HepG2 (cell line): ENCODE measurements around the gene ZFAND6. TPM values are rescaled to one million over a fixed set of nuclear protein-coding genes. Genes with fewer than 3 reads are reported as not detected.

ENCODE experiments used
- ATAC-seq: fragments of 200-7000 bp; cut with Tn5 transposase; 3 replicates; pipeline ENCODE4 v1.9.1; 2020; ENCODE audit warnings: mild to moderate bottlenecking, moderate library complexity
- BruUV-seq: library from RNA; stranded (reverse); fragments of 400-500 nt; replicated peaks from 2 replicates; lab custom pipeline; 2021; lab: Mats Ljungman, UMichigan
- CTCF ChIA-PET: fragments of 300-600 bp; formaldehyde crosslinking; extraction: SDS; loops from one replicate; lab custom pipeline; 2021; ENCODE audit warnings: low total read pairs, inconsistent platforms, low intra/inter-chr PET ratio; lab: Yijun Ruan, JAX
- POLR2A ChIA-PET: fragments of 350-600 bp; sonication (Branson Sonifier 250); formaldehyde crosslinking; loops from one replicate; lab custom pipeline; 2020; ENCODE audit warnings: antibody characterized with exemption, inconsistent platforms; lab: Yijun Ruan, JAX
- DNase-seq: peaks from one replicate; pipeline ENCODE4 v3.0.0-alpha.2; 2015; ENCODE audit warnings: low spot score
- FAIRE-seq: peaks from 3 replicates; lab custom pipeline; 2011; peaks lifted over from hg19 to GRCh38; lab: Jason Lieb, UNC
- H2AFZ ChIP-seq: one replicate; pipeline ENCODE4 v1.6.1; 2011; ENCODE audit warnings: low read length, inconsistent platforms
- H3K27ac ChIP-seq: fragments of 300-600 bp; 3 replicates; pipeline ENCODE4 v1.8.0; 2011; ENCODE audit warnings: mixed run types, mild to moderate bottlenecking, mixed read lengths, low read length, inconsistent platforms; ENCODE audit not compliant: insufficient read depth; ENCODE audit errors: extremely low read length
- H3K27me3 ChIP-seq, 2 experiments: fragments of 200-600 bp in 1 of 2; 2 replicates in 1 of 2; 3 replicates in 1 of 2; pipeline versions ENCODE4 v1.6.0 to v1.8.0; 2011; ENCODE audit warnings: low read length in 2 of 2, mild to moderate bottlenecking in 2 of 2, moderate library complexity in 2 of 2, inconsistent platforms in 1 of 2; ENCODE audit not compliant: insufficient read depth in 2 of 2, control insufficient read depth in 1 of 2
- H3K36me3 ChIP-seq, 2 experiments: fragments of 200-600 bp in 1 of 2; replicated peaks in 1 of 2; 2 replicates in 1 of 2; 3 replicates in 1 of 2; pipeline versions ENCODE4 v1.5.1 to v1.8.0; 2011; ENCODE audit warnings: low read length in 2 of 2, inconsistent platforms in 1 of 2; ENCODE audit not compliant: insufficient read depth in 2 of 2, control insufficient read depth in 1 of 2
- H3K4me1 ChIP-seq: 2 replicates; pipeline ENCODE4 v1.5.1; 2012; ENCODE audit warnings: low read length, inconsistent platforms; ENCODE audit not compliant: insufficient read depth
- H3K4me2 ChIP-seq: 2 replicates; pipeline ENCODE4 v1.6.0; 2011; ENCODE audit warnings: low read depth, low read length, inconsistent platforms
- H3K4me3 ChIP-seq, 3 experiments: fragments of 200-600 bp in 1 of 3; sonication (generic), shearing (Covaris generic) in 1 of 3; replicated peaks in 1 of 3; 2 replicates each; pipeline ENCODE4 v1.5.1; 2011 to 2016; ENCODE audit warnings: low read length in 3 of 3, inconsistent platforms in 2 of 3, low read depth in 2 of 3, mild to moderate bottlenecking in 2 of 3, control low read depth in 1 of 3, mixed read lengths in 1 of 3; ENCODE audit not compliant: insufficient read depth in 1 of 3
- H3K79me2 ChIP-seq: one replicate; pipeline ENCODE4 v1.6.1; 2011; ENCODE audit warnings: low read length, inconsistent platforms; ENCODE audit not compliant: insufficient read depth
- H3K9ac ChIP-seq: 2 replicates; pipeline ENCODE4 v1.6.0; 2011; ENCODE audit warnings: mild to moderate bottlenecking, low read depth, low read length, inconsistent platforms; ENCODE audit not compliant: insufficient read depth
- H3K9me3 ChIP-seq: 2 replicates; pipeline ENCODE4 v1.5.1; 2012; ENCODE audit warnings: mild to moderate bottlenecking, low read length
- H4K20me1 ChIP-seq: 2 replicates; pipeline ENCODE4 v1.6.0; 2011; ENCODE audit warnings: inconsistent platforms, mild to moderate bottlenecking, low read length, moderate library complexity; ENCODE audit not compliant: insufficient read depth
- BORCS8-MEF2B ChIP-seq: sonication (generic); formaldehyde crosslinking; IDR thresholded peaks from 2 replicates; pipeline ENCODE4 v1.8.0; 2022; ENCODE audit warnings: mild to moderate bottlenecking, missing genetic modification reagents
- DPF2 ChIP-seq: sonication (generic); formaldehyde crosslinking; IDR thresholded peaks from 2 replicates; pipeline ENCODE4 v1.4.0; 2020; ENCODE audit warnings: mild to moderate bottlenecking, low read depth, missing genetic modification reagents, borderline replicate concordance
- HDAC2 ChIP-seq: sonication (generic); formaldehyde crosslinking; IDR thresholded peaks from 2 replicates; pipeline ENCODE4 v1.4.0; 2020; ENCODE audit warnings: missing genetic modification reagents
- KMT2A ChIP-seq: sonication (generic); formaldehyde crosslinking; IDR thresholded peaks from 2 replicates; pipeline ENCODE4 v1.4.0; 2020; ENCODE audit warnings: missing genetic modification reagents
- MNT ChIP-seq: fragments of 450-650 bp; IDR thresholded peaks from 2 replicates; pipeline ENCODE4 v1.6.1; 2016
- PCBP1 ChIP-seq: fragments of 200-400 bp; formaldehyde crosslinking; IDR thresholded peaks from 2 replicates; pipeline ENCODE4 v1.6.1; 2017; ENCODE audit warnings: mild to moderate bottlenecking, low read depth, low read length, borderline replicate concordance
- SNRNP70 ChIP-seq: fragments of 200-400 bp; formaldehyde crosslinking; IDR thresholded peaks from 2 replicates; pipeline ENCODE4 v1.6.1; 2017; ENCODE audit warnings: mild to moderate bottlenecking, low read depth, low read length, moderate library complexity
- ZMAT3 ChIP-seq: sonication (generic); formaldehyde crosslinking; conservative IDR thresholded peaks from 2 replicates; pipeline ENCODE4 v1.7.0; 2021; ENCODE audit warnings: missing genetic modification reagents
- ZNF143 ChIP-seq: sonication (generic); formaldehyde crosslinking; IDR thresholded peaks from 2 replicates; pipeline ENCODE4 v1.4.0; 2020; ENCODE audit warnings: missing genetic modification reagents
- ZNF30 ChIP-seq: sonication (generic); formaldehyde crosslinking; IDR thresholded peaks from 2 replicates; pipeline ENCODE4 v1.5.0; 2020; ENCODE audit warnings: mild to moderate bottlenecking, missing genetic modification reagents
- ZSCAN30 ChIP-seq: sonication (generic); formaldehyde crosslinking; IDR thresholded peaks from 2 replicates; pipeline ENCODE4 v1.5.0; 2020; ENCODE audit warnings: mild to moderate bottlenecking, missing genetic modification reagents
- WGBS: methylation state at CpG from one replicate; pipeline ENCODE4 v1.1.6; 2017; ENCODE audit warnings: low lambda C conversion rate; 5-methylcytosine and 5-hydroxymethylcytosine counted together
- in situ Hi-C: cut with HindIII; loops from 2 replicates; pipeline ENCODE4 v1.10.0; 2017; ENCODE audit warnings: low pct_unique_long_range_greater_than_20kb; ENCODE audit not compliant: extremely low pct_ligation_motif_present
- intact Hi-C: fragments of 100-400 bp; cut with micrococcal nuclease; formaldehyde crosslinking; loops from one replicate; pipeline ENCODE4 v1.10.0; 2022; ENCODE audit not compliant: unreplicated experiment
- polyA plus RNA-seq, 8 experiments: library from polyadenylated mRNA; depleted of rRNA in 3 of 8; stranded (reverse) in 7 of 8; unstranded in 1 of 8; fragments of >200 nt; fragmentation: Illumina TruSeq in 4 of 8; extraction: Trizol in 4 of 8; gene quantifications; 2 replicates each; pipeline versions ENCODE4 v1.2.1 to v1.2.3, GENCODE V29; 2011 to 2016; ENCODE audit warnings: low read depth in 4 of 8, missing spikeins in 1 of 8, mixed read lengths in 1 of 8; ENCODE audit not compliant: insufficient read depth in 1 of 8
- total RNA-seq, 5 experiments: library from RNA; depleted of rRNA; stranded (reverse); fragments of >200 nt; fragmentation: Illumina TruSeq; extraction: Trizol; gene quantifications; 2 replicates each; pipeline ENCODE4 v1.2.3, GENCODE V29; 2016; ENCODE audit warnings: low read depth in 1 of 5

Gene ZFAND6
- total and polyA plus RNA-seq, 2 of the 13 experiments (the other 11 are each of a cell fraction or from before 2014, with no cell fraction given) = 84.2 to 115 TPM

GRCh38 chr15:80180986-80181385 lies 121.5 kb downstream of the ZFAND6 start:
- no peaks in the 10 kb centered on the region for H3K9me3 ChIP-seq
- H3K36me3 ChIP-seq = peaks cover 23 to 87% of the 10 kb centered on the region in 2 experiments
- no peak overlapping the region for H2AFZ ChIP-seq
- TF ChIP-seq ZSCAN30 (CRISPR knock-in tag) = no peak
- no peak for TF ChIP-seq ZNF143 (CRISPR knock-in tag)
- no peak for TF ChIP-seq SNRNP70
- TF ChIP-seq ZNF30 (CRISPR knock-in tag) = no peak
- no peak for TF ChIP-seq HDAC2 (CRISPR knock-in tag)
- TF ChIP-seq KMT2A (CRISPR knock-in tag) = no peak
- TF ChIP-seq ZMAT3 = no peak
- TF ChIP-seq PCBP1 = no peak
- TF ChIP-seq DPF2 (CRISPR knock-in tag) = no peak
- in situ Hi-C loops = no loop called here
- no TSS peak for BruUV-seq
- no peaks in the 10 kb centered on the region for H3K4me1 ChIP-seq
- H3K9ac ChIP-seq = no peak overlapping the region
- ATAC-seq (no peak), DNase-seq (no peak), FAIRE-seq (no peak)
- no peaks in the 10 kb centered on the region for H3K79me2 ChIP-seq
- H3K4me2 ChIP-seq = no peak overlapping the region
- no peaks in the 10 kb centered on the region for H4K20me1 ChIP-seq
- H3K27ac ChIP-seq = no peak overlapping the region
- no peaks in the 10 kb centered on the region; a peak in 1 of 5 replicates for H3K27me3 ChIP-seq
- ChIA-PET CTCF (no interaction called here), POLR2A (no interaction called here)
- 98% methylated on average over 5 of the region's 10 CpGs for WGBS
- intact Hi-C loops = no loop called here
- no peak overlapping the region for H3K4me3 ChIP-seq

- CTCF ChIA-PET = no interaction called here
- WGBS = 98% methylated on average over 5 of the region's 5 CpGs
- Histone ChIP-seq H3K4me3 (no peak overlapping the region), H3K36me3 (peaks cover 24 to 85% of the 10 kb centered on the region in 2 experiments), H3K9me3 (no peaks in the 10 kb centered on the region), H3K27ac (no peak overlapping the region), H3K4me1 (no peaks in the 10 kb centered on the region), H2AFZ (no peak overlapping the region), H3K27me3 (no peaks in the 10 kb centered on the region; a peak in 1 of 5 replicates), H3K4me2 (no peak overlapping the region), H3K79me2 (no peaks in the 10 kb centered on the region), H3K9ac (no peak overlapping the region), H4K20me1 (no peaks in the 10 kb centered on the region)
- no peak for FAIRE-seq
- POLR2A ChIA-PET = no interaction called here
- ATAC-seq = no peak
- in situ Hi-C loops = no loop called here
- no peak for DNase-seq
- intact Hi-C loops = no loop called here
- TF ChIP-seq MNT = peak; percentile 59
- no peak for TF ChIP-seq BORCS8-MEF2B
- BruUV-seq = no TSS peak
Observed at GRCh38 chr15:80182611-80183261, 123.3 kb downstream of the ZFAND6 start.
